ENCODE data around the gene DAPK1.

GRCh38 chr9:87465816-87466215 is 31.9 kb upstream of the DAPK1 start:
- TF ChIP-seq JUN (IDR thresholded peaks at IDR 0.05) (no peak), CTCF (IDR thresholded peaks at IDR 0.05) (no peak), POLR2A (IDR thresholded peaks at IDR 0.05; ENCODE audit: low read length) (no peak), NR3C1 (IDR thresholded peaks at IDR 0.05) (no peak), CEBPB (IDR thresholded peaks at IDR 0.05) (no peak), SREBF2 (IDR thresholded peaks at IDR 0.05) (no peak), RFX5 (IDR thresholded peaks at IDR 0.05) (no peak), EP300 (IDR thresholded peaks at IDR 0.05) (no peak), HEYL (CRISPR knock-in tag; IDR thresholded peaks at IDR 0.05) (no peak), SMC3 (IDR thresholded peaks at IDR 0.05) (no peak), BHLHE40 (IDR thresholded peaks at IDR 0.05; ENCODE audit: low read depth, low read length) (no peak), MAX (IDR thresholded peaks at IDR 0.05) (no peak)

Measured in A549 (cell line).